ENCODE results near the gene ASB2.

The ASB2 gene

GRCh38 chr14:93905623-93906022 lies 70.7 kb downstream of the ASB2 start:
- no peak for DNase-seq (ENCODE audit: low read depth)

- no peak for DNase-seq (ENCODE audit: low read depth)
Measured at GRCh38 chr14:93903342-93904184, 72.8 kb downstream of the ASB2 start.

GRCh38 chr14:93902619-93903307 lies 73.6 kb downstream of the ASB2 start:
- no peak for DNase-seq (ENCODE audit: low read depth)

- no peak for DNase-seq (ENCODE audit: low read depth)
Measured at GRCh38 chr14:93901813-93902212, 74.6 kb downstream of the ASB2 start.

GRCh38 chr14:93898731-93899130 lies 77.6 kb downstream of the ASB2 start:
- no peak for DNase-seq (ENCODE audit: low read depth)

- DNase-seq (ENCODE audit: low read depth): no peak
Measured at GRCh38 chr14:93898081-93898611, 78.2 kb downstream of the ASB2 start.

- no peak for DNase-seq (ENCODE audit: low read depth)
Measured at GRCh38 chr14:93897476-93897845, 78.9 kb downstream of the ASB2 start.

GRCh38 chr14:93895023-93895604 lies 81.3 kb downstream of the ASB2 start:
- DNase-seq (ENCODE audit: low read depth): no peak

GRCh38 chr14:93893661-93894261 lies 82.6 kb downstream of the ASB2 start:
- DNase-seq (ENCODE audit: low read depth): no peak

- peak; percentile 29 for DNase-seq (ENCODE audit: low read depth)
Measured at GRCh38 chr14:93892923-93893558, 83.3 kb downstream of the ASB2 start.

GRCh38 chr14:93892505-93892839 lies 83.9 kb downstream of the ASB2 start:
- DNase-seq (ENCODE audit: low read depth): no peak

GRCh38 chr14:93891756-93892504 lies 84.4 kb downstream of the ASB2 start:
- no peak for DNase-seq (ENCODE audit: low read depth)

GRCh38 chr14:93889739-93890483 lies 86.5 kb downstream of the ASB2 start:
- DNase-seq (ENCODE audit: low read depth): no peak

- DNase-seq (ENCODE audit: low read depth): no peak
Measured at GRCh38 chr14:93888995-93889394, 87.4 kb downstream of the ASB2 start.

- no peak for DNase-seq (ENCODE audit: low read depth)
Measured at GRCh38 chr14:93884950-93885349, 91.4 kb downstream of the ASB2 start.

Measured in amniotic epithelial cell (primary cell).